HepG2 (cell line): ENCODE measurements around the gene NOC4L. TPM values are rescaled to one million over a fixed set of nuclear protein-coding genes. Genes with fewer than 3 reads are reported as not detected.

Source experiments
- ATAC-seq: fragments of 200-7000 bp; cut with Tn5 transposase; 3 replicates; pipeline ENCODE4 v1.9.1; 2020; ENCODE audit warnings: mild to moderate bottlenecking, moderate library complexity
- BruUV-seq: library from RNA; stranded (reverse); fragments of 400-500 nt; replicated peaks from 2 replicates; lab custom pipeline; 2021; lab: Mats Ljungman, UMichigan
- CTCF ChIA-PET: fragments of 300-600 bp; formaldehyde crosslinking; extraction: SDS; loops from one replicate; lab custom pipeline; 2021; ENCODE audit warnings: low total read pairs, inconsistent platforms, low intra/inter-chr PET ratio; lab: Yijun Ruan, JAX
- POLR2A ChIA-PET: fragments of 350-600 bp; sonication (Branson Sonifier 250); formaldehyde crosslinking; loops from one replicate; lab custom pipeline; 2020; ENCODE audit warnings: antibody characterized with exemption, inconsistent platforms; lab: Yijun Ruan, JAX
- DNase-seq: peaks from one replicate; pipeline ENCODE4 v3.0.0-alpha.2; 2015; ENCODE audit warnings: low spot score
- FAIRE-seq: peaks from 3 replicates; lab custom pipeline; 2011; peaks lifted over from hg19 to GRCh38; lab: Jason Lieb, UNC
- H2AFZ ChIP-seq: one replicate; pipeline ENCODE4 v1.6.1; 2011; ENCODE audit warnings: low read length, inconsistent platforms
- H3K27ac ChIP-seq: fragments of 300-600 bp; 3 replicates; pipeline ENCODE4 v1.8.0; 2011; ENCODE audit warnings: mixed run types, mild to moderate bottlenecking, mixed read lengths, low read length, inconsistent platforms; ENCODE audit not compliant: insufficient read depth; ENCODE audit errors: extremely low read length
- H3K27me3 ChIP-seq, 2 experiments: fragments of 200-600 bp in 1 of 2; 2 replicates in 1 of 2; 3 replicates in 1 of 2; pipeline versions ENCODE4 v1.6.0 to v1.8.0; 2011; ENCODE audit warnings: low read length in 2 of 2, mild to moderate bottlenecking in 2 of 2, moderate library complexity in 2 of 2, inconsistent platforms in 1 of 2; ENCODE audit not compliant: insufficient read depth in 2 of 2, control insufficient read depth in 1 of 2
- H3K36me3 ChIP-seq, 2 experiments: fragments of 200-600 bp in 1 of 2; replicated peaks in 1 of 2; 2 replicates in 1 of 2; 3 replicates in 1 of 2; pipeline versions ENCODE4 v1.5.1 to v1.8.0; 2011; ENCODE audit warnings: low read length in 2 of 2, inconsistent platforms in 1 of 2; ENCODE audit not compliant: insufficient read depth in 2 of 2, control insufficient read depth in 1 of 2
- H3K4me1 ChIP-seq: 2 replicates; pipeline ENCODE4 v1.5.1; 2012; ENCODE audit warnings: low read length, inconsistent platforms; ENCODE audit not compliant: insufficient read depth
- H3K4me2 ChIP-seq: 2 replicates; pipeline ENCODE4 v1.6.0; 2011; ENCODE audit warnings: low read depth, low read length, inconsistent platforms
- H3K4me3 ChIP-seq, 3 experiments: fragments of 200-600 bp in 1 of 3; sonication (generic), shearing (Covaris generic) in 1 of 3; replicated peaks in 1 of 3; 2 replicates each; pipeline ENCODE4 v1.5.1; 2011 to 2016; ENCODE audit warnings: low read length in 3 of 3, inconsistent platforms in 2 of 3, low read depth in 2 of 3, mild to moderate bottlenecking in 2 of 3, control low read depth in 1 of 3, mixed read lengths in 1 of 3; ENCODE audit not compliant: insufficient read depth in 1 of 3
- H3K79me2 ChIP-seq: one replicate; pipeline ENCODE4 v1.6.1; 2011; ENCODE audit warnings: low read length, inconsistent platforms; ENCODE audit not compliant: insufficient read depth
- H3K9ac ChIP-seq: 2 replicates; pipeline ENCODE4 v1.6.0; 2011; ENCODE audit warnings: mild to moderate bottlenecking, low read depth, low read length, inconsistent platforms; ENCODE audit not compliant: insufficient read depth
- H3K9me3 ChIP-seq: 2 replicates; pipeline ENCODE4 v1.5.1; 2012; ENCODE audit warnings: mild to moderate bottlenecking, low read length
- H4K20me1 ChIP-seq: 2 replicates; pipeline ENCODE4 v1.6.0; 2011; ENCODE audit warnings: inconsistent platforms, mild to moderate bottlenecking, low read length, moderate library complexity; ENCODE audit not compliant: insufficient read depth
- AGO2 ChIP-seq: fragments of 200-400 bp; formaldehyde crosslinking; optimal IDR thresholded peaks from 2 replicates; pipeline ENCODE3; 2017; ENCODE audit warnings: mild to moderate bottlenecking, low read depth, low read length, moderate library complexity
- HHEX ChIP-seq: IDR thresholded peaks from 2 replicates; pipeline ENCODE4 v1.6.1; 2016; ENCODE audit warnings: control low read depth
- ISL2 ChIP-seq: sonication (generic); formaldehyde crosslinking; IDR thresholded peaks from 2 replicates; pipeline ENCODE4 v1.5.0; 2020; ENCODE audit warnings: missing genetic modification reagents
- MAFG ChIP-seq: sonication (generic); formaldehyde crosslinking; IDR thresholded peaks from 2 replicates; pipeline ENCODE4 v1.5.1; 2020; ENCODE audit warnings: mild to moderate bottlenecking, missing genetic modification reagents
- NFIC ChIP-seq: IDR thresholded peaks from 2 replicates; pipeline ENCODE4 v1.6.1; 2012; ENCODE audit warnings: mild to moderate bottlenecking, low read length, inconsistent platforms
- RBM39 ChIP-seq: fragments of 200-400 bp; formaldehyde crosslinking; IDR thresholded peaks from one replicate; pipeline ENCODE4 v1.6.1; 2018; ENCODE audit warnings: antibody characterized with exemption, mild to moderate bottlenecking, low read depth, low read length; ENCODE audit not compliant: poor library complexity, severe bottlenecking
- RFXANK ChIP-seq: IDR thresholded peaks from 2 replicates; pipeline ENCODE4 v1.6.1; 2016
- RNF2 ChIP-seq: fragments of 450-650 bp; conservative IDR thresholded peaks from 2 replicates; pipeline ENCODE4 v1.6.1; 2016; ENCODE audit warnings: low read depth
- SRSF1 ChIP-seq: fragments of 200-400 bp; formaldehyde crosslinking; optimal IDR thresholded peaks from 2 replicates; pipeline ENCODE3; 2017; ENCODE audit warnings: mild to moderate bottlenecking, low read depth, low read length, moderate library complexity
- ZBTB25 ChIP-seq: IDR thresholded peaks from 2 replicates; pipeline ENCODE4 v1.6.1; 2018; ENCODE audit warnings: missing genetic modification reagents
- ZNF546 ChIP-seq: sonication (generic); formaldehyde crosslinking; conservative IDR thresholded peaks from 2 replicates; pipeline ENCODE4 v1.8.1; 2023; ENCODE audit warnings: mild to moderate bottlenecking, missing genetic modification reagents
- whole genome bisulfite sequencing: methylation state at CpG from one replicate; pipeline ENCODE4 v1.1.6; 2017; ENCODE audit warnings: low lambda C conversion rate; 5-methylcytosine and 5-hydroxymethylcytosine counted together
- in situ Hi-C: cut with HindIII; loops from 2 replicates; pipeline ENCODE4 v1.10.0; 2017; ENCODE audit warnings: low pct_unique_long_range_greater_than_20kb; ENCODE audit not compliant: extremely low pct_ligation_motif_present
- intact Hi-C: fragments of 100-400 bp; cut with micrococcal nuclease; formaldehyde crosslinking; loops from one replicate; pipeline ENCODE4 v1.10.0; 2022; ENCODE audit not compliant: unreplicated experiment
- polyA plus RNA-seq, 8 experiments: library from polyadenylated mRNA; depleted of rRNA in 3 of 8; stranded (reverse) in 7 of 8; unstranded in 1 of 8; fragments of >200 nt; fragmentation: Illumina TruSeq in 4 of 8; extraction: Trizol in 4 of 8; gene quantifications; 2 replicates each; pipeline versions ENCODE4 v1.2.1 to v1.2.3, GENCODE V29; 2011 to 2016; ENCODE audit warnings: low read depth in 4 of 8, missing spikeins in 1 of 8, mixed read lengths in 1 of 8; ENCODE audit not compliant: insufficient read depth in 1 of 8
- total RNA-seq, 5 experiments: library from RNA; depleted of rRNA; stranded (reverse); fragments of >200 nt; fragmentation: Illumina TruSeq; extraction: Trizol; gene quantifications; 2 replicates each; pipeline ENCODE4 v1.2.3, GENCODE V29; 2016; ENCODE audit warnings: low read depth in 1 of 5

Gene NOC4L
- total and polyA plus RNA-seq, 2 of the 13 experiments (the other 11 are each of a cell fraction or from before 2014, with no cell fraction given) = 4.3 to 14.6 TPM

- CTCF ChIA-PET = no interaction called here
- TF ChIP-seq AGO2 (peak; percentile 39), ZNF546 (CRISPR knock-in tag) (no peak)
- TF ChIP-seq, all 625 proteins: peak for 1
- H4K20me1 ChIP-seq = peaks cover 4% of the 10 kb centered on the region; the same call in 1 of the 2 replicates
- POLR2A ChIA-PET = no interaction called here
- no peak overlapping the region for H3K4me2 ChIP-seq
- H3K9ac ChIP-seq = no peak overlapping the region
- no TSS peak for BruUV-seq
- no peaks in the 10 kb centered on the region for H3K27me3 ChIP-seq
- ATAC-seq (no peak), DNase-seq (no peak), FAIRE-seq (no peak)
- intact Hi-C loops = no loop called here
- peaks cover 2% of the 10 kb centered on the region for H3K79me2 ChIP-seq
- no peak overlapping the region for H2AFZ ChIP-seq
- peaks cover 4 to 32% of the 10 kb centered on the region in 2 experiments; a peak in 2 of 5 replicates for H3K36me3 ChIP-seq
- WGBS = 98% methylated on average over 12 of the region's 12 CpGs
- no peak overlapping the region for H3K27ac ChIP-seq
- in situ Hi-C loops = no loop called here
- H3K4me1 ChIP-seq = no peaks in the 10 kb centered on the region
- H3K9me3 ChIP-seq = no peaks in the 10 kb centered on the region
- H3K4me3 ChIP-seq = no peak overlapping the region
Observed at GRCh38 chr12:132099739-132100138, 44.5 kb upstream of the NOC4L start.

- in situ Hi-C loops (no loop called here), intact Hi-C loops (no loop called here)
- no peak overlapping the region for H3K27ac ChIP-seq
- H3K9ac ChIP-seq = no peak overlapping the region
- H3K27me3 ChIP-seq = no peaks in the 10 kb centered on the region
- H3K4me2 ChIP-seq = no peak overlapping the region
- no TSS peak for BruUV-seq
- 100% methylated on average over 1 of the region's 13 CpGs for WGBS
- ATAC-seq (no peak; the same call in 2 of the 3 replicates), FAIRE-seq (no peak), DNase-seq (no peak)
- peaks cover 2% of the 10 kb centered on the region for H3K79me2 ChIP-seq
- no peaks in the 10 kb centered on the region for H3K9me3 ChIP-seq
- H3K36me3 ChIP-seq = peaks cover 4 to 37% of the 10 kb centered on the region in 2 experiments; a peak in 3 of 5 replicates
- no peak overlapping the region for H3K4me3 ChIP-seq
- H4K20me1 ChIP-seq = peaks cover 4% of the 10 kb centered on the region; the same call in 1 of the 2 replicates
- ChIA-PET POLR2A (no interaction called here), CTCF (no interaction called here)
- no peak overlapping the region for H2AFZ ChIP-seq
- H3K4me1 ChIP-seq = no peaks in the 10 kb centered on the region
- TF ChIP-seq NFIC (no peak), RBM39 (no peak), RFXANK (CRISPR knock-in tag) (no peak), ISL2 (CRISPR knock-in tag) (no peak), MAFG (CRISPR knock-in tag) (no peak), SRSF1 (no peak), HHEX (CRISPR knock-in tag) (no peak), RNF2 (no peak), ZBTB25 (CRISPR knock-in tag) (no peak)
- TF ChIP-seq, all 625 proteins: peak for 0
Observed at GRCh38 chr12:132100306-132101065, 43.8 kb upstream of the NOC4L start.
